Left lung (tissue), 10 donors: ENCODE results near the gene PNPLA2. TPM values are rescaled to one million over a fixed set of nuclear protein-coding genes. Genes with fewer than 3 reads are reported as not detected.
A peak's percentile ranks its signal among the peaks of the same experiment; 100 is the strongest.

Experiments used
- ATAC-seq: fragments of 200-7000 bp; cut with Tn5 transposase; one replicate; pipeline ENCODE4 v1.9.1; 2020; ENCODE audit warnings: moderate library complexity
- DNase-seq, 4 donors: peaks; one replicate each; pipeline ENCODE4 v3.0.0-alpha.2; 2013 to 2020
- H3K27ac ChIP-seq, 2 donors: fragments of 200-600 bp; sonication (generic) in 1 of 2; one replicate each; pipeline versions ENCODE4 v1.5.0 to v1.8.0; 2020 to 2021
- H3K27me3 ChIP-seq, 2 donors: fragments of 200-600 bp; sonication (generic) in 1 of 2; one replicate each; pipeline versions ENCODE4 v1.5.0 to v1.8.0; 2020 to 2021
- H3K36me3 ChIP-seq, 2 donors: fragments of 200-600 bp; sonication (generic) in 1 of 2; one replicate each; pipeline versions ENCODE4 v1.5.0 to v1.8.0; 2020 to 2021
- H3K4me1 ChIP-seq, 2 donors: fragments of 200-600 bp; one replicate each; pipeline ENCODE4 v1.8.0; 2021
- H3K4me3 ChIP-seq, 2 donors: fragments of 200-600 bp; sonication (generic) in 1 of 2; one replicate each; pipeline versions ENCODE4 v1.5.0 to v1.8.0; 2020 to 2021; ENCODE audit warnings: mild to moderate bottlenecking in 1 of 2
- H3K9me3 ChIP-seq, 2 donors: fragments of 200-600 bp; sonication (generic) in 1 of 2; one replicate each; pipeline versions ENCODE4 v1.5.0 to v1.8.0; 2020 to 2021
- CTCF ChIP-seq, 2 donors: fragments of 200-600 bp; sonication (generic) in 1 of 2; IDR thresholded peaks; one replicate each; pipeline versions ENCODE4 v1.5.0 to v1.8.0; 2021; ENCODE audit warnings: antibody characterized with exemption in 2 of 2
- intact Hi-C, 2 donors: fragments of 100-400 bp; cut with DNase I; formaldehyde crosslinking; loops; one replicate each; pipeline versions ENCODE4 v1.11.2 to v1.14.2; 2022
- polyA plus RNA-seq, 6 donors: library from polyadenylated mRNA; unstranded; fragments of 120-200 nt; gene quantifications; one replicate each; pipeline ENCODE4 v1.2.1, GENCODE V29; 2013; ENCODE audit not compliant: insufficient read length in 6 of 6
- total RNA-seq, 2 donors: library from RNA; stranded (reverse); fragmentation: NEBNext Ultra II Directional; extraction: Animal tissue kit (Norgen Biotek cat#: 25700); gene quantifications; one replicate each; pipeline ENCODE4 v1.2.1, GENCODE V29; 2021
- donor health status: DM: no; HTN: yes; CAD: no.
- donor health status: DM: no; HTN: no; CAD: no.

PNPLA2 gene
- total and polyA plus RNA-seq, 8 donors = 29.9 to 128 (median 40.4) TPM

- intact Hi-C loops = no loop called here
- Histone ChIP-seq H3K4me3 (no peak overlapping the region), H3K36me3 (peaks cover 0 to 1% of the 10 kb centered on the region in 2 donors), H3K27me3 (peaks cover 0 to 41% of the 10 kb centered on the region in 2 donors), H3K27ac (peak overlapping the region; percentile 91 to 92), H3K9me3 (no peaks in the 10 kb centered on the region), H3K4me1 (peaks cover 41 to 78% of the 10 kb centered on the region in 2 donors)
- TF ChIP-seq CTCF (IDR thresholded peaks at IDR 0.05) = no peak
- DNase-seq = no peak
- no peak for ATAC-seq
Observed at GRCh38 chr11:845872-846495, 27.3 kb downstream of the PNPLA2 start.

- Histone ChIP-seq H3K27me3 (peaks cover 0 to 41% of the 10 kb centered on the region in 2 donors), H3K36me3 (no peaks in the 10 kb centered on the region)
Observed at GRCh38 chr11:846496-847098, 27.9 kb downstream of the PNPLA2 start.

GRCh38 chr11:847876-848275 lies 29.2 kb downstream of the PNPLA2 start:
- Histone ChIP-seq H3K27ac (no peak overlapping the region), H3K9me3 (no peaks in the 10 kb centered on the region), H3K36me3 (no peaks in the 10 kb centered on the region), H3K4me3 (no peak overlapping the region), H3K4me1 (peaks cover 35 to 69% of the 10 kb centered on the region in 2 donors), H3K27me3 (peaks cover 0 to 40% of the 10 kb centered on the region in 2 donors)
- intact Hi-C loops = no loop called here
- TF ChIP-seq CTCF (IDR thresholded peaks at IDR 0.05) = no peak
- DNase-seq (no peak), ATAC-seq (no peak)

More at GRCh38 chr11:846496-847098, 27.9 kb downstream of the PNPLA2 start:
- Histone ChIP-seq H3K27ac (peak overlapping the region; percentile 91 to 92), H3K4me1 (peaks cover 35 to 72% of the 10 kb centered on the region in 2 donors), H3K9me3 (no peaks in the 10 kb centered on the region), H3K4me3 (no peak overlapping the region)
- ATAC-seq (no peak), DNase-seq (no peak)
- no peak for TF ChIP-seq CTCF (IDR thresholded peaks at IDR 0.05)
- intact Hi-C loops = no loop called here

GRCh38 chr11:848380-848931 lies 29.7 kb downstream of the PNPLA2 start:
- peak; percentile 94 to 95 for TF ChIP-seq CTCF (IDR thresholded peaks at IDR 0.05)
- Histone ChIP-seq H3K27ac (no peak overlapping the region), H3K4me3 (peak overlapping the region in 1 of 2 donors; percentile 53), H3K4me1 (peaks cover 31 to 63% of the 10 kb centered on the region in 2 donors), H3K36me3 (no peaks in the 10 kb centered on the region), H3K27me3 (peaks cover 0 to 34% of the 10 kb centered on the region in 2 donors), H3K9me3 (no peaks in the 10 kb centered on the region)
- DNase-seq = peak in 1 of 4 donors; percentile 88
- ATAC-seq = peak; percentile 15
- intact Hi-C loops = no loop called here

- Histone ChIP-seq H3K36me3 (no peaks in the 10 kb centered on the region), H3K9me3 (no peaks in the 10 kb centered on the region), H3K27me3 (peaks cover 0 to 30% of the 10 kb centered on the region in 2 donors), H3K4me1 (peaks cover 28 to 55% of the 10 kb centered on the region in 2 donors), H3K4me3 (peak overlapping the region; percentile 33 to 53), H3K27ac (no peak overlapping the region)
- TF ChIP-seq CTCF (IDR thresholded peaks at IDR 0.05) = no peak
- no peak for DNase-seq
- intact Hi-C loops = no loop called here
- peak; percentile 3 for ATAC-seq
Observed at GRCh38 chr11:849104-849824, 30.6 kb downstream of the PNPLA2 start.
